Measurements from ENCODE around the gene NOP9. TPM values are rescaled to one million over a fixed set of nuclear protein-coding genes. Genes with fewer than 3 reads are reported as not detected.

The NOP9 gene
- total RNA-seq, 3 donors from 2014 or later: 24.1 to 29.2 (median 29.1) TPM

- Histone ChIP-seq H3K36me3 (ENCODE audit: low read depth) (no peaks in the 10 kb centered on the region), H3K4me1 (ENCODE audit: low read depth) (no peaks in the 10 kb centered on the region), H3K9me3 (no peaks in the 10 kb centered on the region), H3K4me3 (no peak overlapping the region)
- no peak for ATAC-seq
- peak in 2 of 3 donors; percentile 11 to 30 for DNase-seq
- TF ChIP-seq, protein P1, sequence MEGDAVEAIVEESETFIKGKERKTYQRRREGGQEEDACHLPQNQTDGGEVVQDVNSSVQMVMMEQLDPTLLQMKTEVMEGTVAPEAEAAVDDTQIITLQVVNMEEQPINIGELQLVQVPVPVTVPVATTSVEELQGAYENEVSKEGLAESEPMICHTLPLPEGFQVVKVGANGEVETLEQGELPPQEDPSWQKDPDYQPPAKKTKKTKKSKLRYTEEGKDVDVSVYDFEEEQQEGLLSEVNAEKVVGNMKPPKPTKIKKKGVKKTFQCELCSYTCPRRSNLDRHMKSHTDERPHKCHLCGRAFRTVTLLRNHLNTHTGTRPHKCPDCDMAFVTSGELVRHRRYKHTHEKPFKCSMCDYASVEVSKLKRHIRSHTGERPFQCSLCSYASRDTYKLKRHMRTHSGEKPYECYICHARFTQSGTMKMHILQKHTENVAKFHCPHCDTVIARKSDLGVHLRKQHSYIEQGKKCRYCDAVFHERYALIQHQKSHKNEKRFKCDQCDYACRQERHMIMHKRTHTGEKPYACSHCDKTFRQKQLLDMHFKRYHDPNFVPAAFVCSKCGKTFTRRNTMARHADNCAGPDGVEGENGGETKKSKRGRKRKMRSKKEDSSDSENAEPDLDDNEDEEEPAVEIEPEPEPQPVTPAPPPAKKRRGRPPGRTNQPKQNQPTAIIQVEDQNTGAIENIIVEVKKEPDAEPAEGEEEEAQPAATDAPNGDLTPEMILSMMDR (IDR thresholded peaks at IDR 0.05): no peak
- intact Hi-C loops (cut with DNase I, micrococcal nuclease): no loop called here
Measured at GRCh38 chr14:24254630-24255392, 44.8 kb upstream of the NOP9 start.

- no peaks in the 10 kb centered on the region for H3K9me3 ChIP-seq
- no peak overlapping the region for H3K4me3 ChIP-seq
- DNase-seq (peak in 1 of 3 donors; percentile 17), ATAC-seq (no peak)
- H3K36me3 ChIP-seq (ENCODE audit: low read depth): no peaks in the 10 kb centered on the region
- intact Hi-C loops (cut with DNase I, micrococcal nuclease): no loop called here
- TF ChIP-seq, protein P1 (IDR thresholded peaks at IDR 0.05): no peak
- no peaks in the 10 kb centered on the region for H3K4me1 ChIP-seq (ENCODE audit: low read depth)
Measured at GRCh38 chr14:24255438-24255837, 44.2 kb upstream of the NOP9 start.

- TF ChIP-seq, protein P1 (IDR thresholded peaks at IDR 0.05): no peak
- H3K4me1 ChIP-seq (ENCODE audit: low read depth): no peaks in the 10 kb centered on the region
- intact Hi-C loops (cut with DNase I, micrococcal nuclease): no loop called here
- ATAC-seq (no peak), DNase-seq (peak in 1 of 3 donors; percentile 15)
- no peak overlapping the region for H3K4me3 ChIP-seq
- no peaks in the 10 kb centered on the region for H3K36me3 ChIP-seq (ENCODE audit: low read depth)
- no peaks in the 10 kb centered on the region for H3K9me3 ChIP-seq
Measured at GRCh38 chr14:24255931-24256711, 43.5 kb upstream of the NOP9 start.

DNA sequence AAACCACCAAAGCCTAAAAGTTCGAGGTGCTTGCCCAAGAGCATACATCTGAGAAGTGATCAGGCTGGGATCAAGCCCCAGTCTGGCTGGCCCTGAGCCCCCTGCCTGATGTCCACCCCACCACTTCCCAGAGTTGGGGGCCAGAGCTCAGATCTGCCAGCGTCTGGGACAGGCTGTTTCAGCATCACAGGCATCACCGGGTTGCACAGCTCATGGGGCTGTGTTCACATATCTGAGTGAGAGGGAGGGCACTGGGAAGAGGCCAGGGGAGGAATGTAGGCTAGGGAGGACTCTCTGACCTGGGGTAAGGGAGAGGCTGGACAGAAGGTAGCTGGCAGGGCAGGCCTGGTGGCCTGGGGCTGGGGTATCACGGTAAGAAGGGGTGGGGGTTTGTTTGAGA, 42.7 kb upstream of the NOP9 start:
- no peaks in the 10 kb centered on the region for H3K4me1 ChIP-seq (ENCODE audit: low read depth)
- intact Hi-C loops (cut with DNase I, micrococcal nuclease): no loop called here
- DNase-seq: peak in 1 of 3 donors; percentile 17
- ATAC-seq: no peak
- H3K4me3 ChIP-seq: no peak overlapping the region
- TF ChIP-seq, protein P1 (IDR thresholded peaks at IDR 0.05): no peak
- no peaks in the 10 kb centered on the region for H3K36me3 ChIP-seq (ENCODE audit: low read depth)
- H3K9me3 ChIP-seq: no peaks in the 10 kb centered on the region

DNA sequence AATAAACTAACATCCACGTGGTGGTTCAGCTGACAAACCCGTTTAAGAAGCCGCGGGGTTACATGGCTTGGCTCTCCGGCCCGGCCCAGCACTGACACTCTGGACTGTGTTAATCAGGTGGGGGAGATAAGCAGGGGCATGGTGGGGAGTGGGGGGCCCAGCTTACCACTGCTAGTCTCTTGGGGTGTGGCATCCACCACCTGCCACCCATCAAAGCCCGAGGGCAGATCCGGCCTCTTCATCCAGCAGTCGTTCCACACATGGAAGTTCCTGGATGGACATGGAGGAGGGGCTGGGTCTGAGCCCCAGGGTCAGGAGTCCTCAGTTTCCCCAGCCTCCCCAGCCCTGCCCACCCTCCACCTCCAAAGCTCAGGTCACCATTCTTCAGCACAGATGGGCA, 41.5 kb upstream of the NOP9 start:
- Histone ChIP-seq H3K4me3 (no peak overlapping the region), H3K4me1 (ENCODE audit: low read depth) (no peaks in the 10 kb centered on the region), H3K36me3 (ENCODE audit: low read depth) (no peaks in the 10 kb centered on the region), H3K9me3 (no peaks in the 10 kb centered on the region)
- DNase-seq (peak in 1 of 3 donors; percentile 23), ATAC-seq (no peak)
- TF ChIP-seq, protein P1 (IDR thresholded peaks at IDR 0.05): no peak
- intact Hi-C loops (cut with DNase I, micrococcal nuclease): no loop called here
